ENCODE results near the gene WEE1. TPM values are rescaled to one million over a fixed set of nuclear protein-coding genes. Genes with fewer than 3 reads are reported as not detected.

Gene WEE1
- total and polyA plus RNA-seq, 8 donors: 2.6 to 10.7 (median 6.2) TPM

DNA sequence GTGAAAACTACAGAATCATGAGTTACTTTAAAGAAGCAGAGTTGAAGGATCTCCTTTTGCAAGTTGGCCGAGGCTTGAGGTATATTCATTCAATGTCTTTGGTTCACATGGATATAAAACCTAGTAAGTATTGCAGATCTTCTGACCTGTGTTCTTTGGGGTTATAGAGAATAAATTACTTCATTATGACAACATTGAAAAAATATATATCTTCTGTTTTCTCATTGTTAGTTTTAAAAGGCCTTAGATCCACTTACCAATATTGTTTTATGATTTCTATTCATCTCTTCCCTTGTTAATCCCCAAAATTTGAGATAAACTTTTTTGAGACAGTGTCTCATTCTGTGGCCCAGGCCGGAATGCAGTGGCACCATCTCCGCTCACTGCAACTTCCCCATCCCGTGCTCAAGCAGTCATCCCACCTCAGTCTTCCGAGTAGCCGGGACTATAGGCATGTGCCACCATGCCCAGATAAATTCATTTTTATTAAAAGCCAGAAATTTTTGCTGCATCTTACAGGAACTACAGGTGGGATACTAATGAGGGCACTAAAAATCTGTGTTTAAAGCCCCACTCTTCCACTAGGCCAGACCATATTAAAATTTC lies 8.2 kb downstream of the WEE1 start:
- H3K27ac ChIP-seq: no peak overlapping the region
- FAIRE-seq (no peak), ATAC-seq (no peak), DNase-seq (no peak)
- TF ChIP-seq, protein P1, sequence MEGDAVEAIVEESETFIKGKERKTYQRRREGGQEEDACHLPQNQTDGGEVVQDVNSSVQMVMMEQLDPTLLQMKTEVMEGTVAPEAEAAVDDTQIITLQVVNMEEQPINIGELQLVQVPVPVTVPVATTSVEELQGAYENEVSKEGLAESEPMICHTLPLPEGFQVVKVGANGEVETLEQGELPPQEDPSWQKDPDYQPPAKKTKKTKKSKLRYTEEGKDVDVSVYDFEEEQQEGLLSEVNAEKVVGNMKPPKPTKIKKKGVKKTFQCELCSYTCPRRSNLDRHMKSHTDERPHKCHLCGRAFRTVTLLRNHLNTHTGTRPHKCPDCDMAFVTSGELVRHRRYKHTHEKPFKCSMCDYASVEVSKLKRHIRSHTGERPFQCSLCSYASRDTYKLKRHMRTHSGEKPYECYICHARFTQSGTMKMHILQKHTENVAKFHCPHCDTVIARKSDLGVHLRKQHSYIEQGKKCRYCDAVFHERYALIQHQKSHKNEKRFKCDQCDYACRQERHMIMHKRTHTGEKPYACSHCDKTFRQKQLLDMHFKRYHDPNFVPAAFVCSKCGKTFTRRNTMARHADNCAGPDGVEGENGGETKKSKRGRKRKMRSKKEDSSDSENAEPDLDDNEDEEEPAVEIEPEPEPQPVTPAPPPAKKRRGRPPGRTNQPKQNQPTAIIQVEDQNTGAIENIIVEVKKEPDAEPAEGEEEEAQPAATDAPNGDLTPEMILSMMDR (IDR thresholded peaks at IDR 0.05): no peak
- intact Hi-C loops (cut with DNase I): no loop called here
- no peak overlapping the region for H3K4me3 ChIP-seq
- H3K4me1 ChIP-seq: no peaks in the 10 kb centered on the region
- peaks cover 0 to 36% (median 3%) of the 10 kb centered on the region in 3 donors for H3K36me3 ChIP-seq
- H3K9me3 ChIP-seq: no peaks in the 10 kb centered on the region
- H3K27me3 ChIP-seq: no peaks in the 10 kb centered on the region
- WGBS, 2 donors: 97 to 98% methylated on average over 6 of the region's 6 CpGs

DNA sequence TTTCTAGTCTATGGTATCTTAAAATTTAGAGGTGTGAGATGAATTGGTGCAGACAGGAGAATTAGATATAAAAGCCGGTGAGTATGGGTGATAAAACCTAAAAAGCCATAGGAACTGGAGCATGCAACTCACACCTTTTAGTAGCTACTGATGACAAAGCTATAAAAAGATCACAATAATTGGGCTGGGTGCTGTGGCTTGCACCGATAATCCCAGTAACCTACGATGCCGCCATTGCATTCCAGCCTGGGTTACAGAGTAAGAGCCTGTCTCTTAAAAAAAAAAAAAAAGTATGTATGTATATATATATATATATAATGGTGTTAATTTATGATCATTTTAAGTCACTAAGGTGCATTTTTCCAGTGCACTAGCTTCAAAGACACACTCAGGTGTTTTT lies 17.2 kb downstream of the WEE1 start:
- no peaks in the 10 kb centered on the region for H3K27me3 ChIP-seq
- FAIRE-seq (no peak), DNase-seq (no peak), ATAC-seq (no peak)
- H3K36me3 ChIP-seq: peaks cover 0 to 22% (median under 1%) of the 10 kb centered on the region in 3 donors
- no peaks in the 10 kb centered on the region for H3K9me3 ChIP-seq
- 96 to 98% methylated on average over 4 of the region's 4 CpGs for WGBS, 2 donors
- intact Hi-C loops (cut with DNase I): no loop called here
- H3K4me1 ChIP-seq: no peaks in the 10 kb centered on the region
- TF ChIP-seq, protein P1 (IDR thresholded peaks at IDR 0.05): no peak
- no peak overlapping the region for H3K27ac ChIP-seq
- H3K4me3 ChIP-seq: no peak overlapping the region

DNA sequence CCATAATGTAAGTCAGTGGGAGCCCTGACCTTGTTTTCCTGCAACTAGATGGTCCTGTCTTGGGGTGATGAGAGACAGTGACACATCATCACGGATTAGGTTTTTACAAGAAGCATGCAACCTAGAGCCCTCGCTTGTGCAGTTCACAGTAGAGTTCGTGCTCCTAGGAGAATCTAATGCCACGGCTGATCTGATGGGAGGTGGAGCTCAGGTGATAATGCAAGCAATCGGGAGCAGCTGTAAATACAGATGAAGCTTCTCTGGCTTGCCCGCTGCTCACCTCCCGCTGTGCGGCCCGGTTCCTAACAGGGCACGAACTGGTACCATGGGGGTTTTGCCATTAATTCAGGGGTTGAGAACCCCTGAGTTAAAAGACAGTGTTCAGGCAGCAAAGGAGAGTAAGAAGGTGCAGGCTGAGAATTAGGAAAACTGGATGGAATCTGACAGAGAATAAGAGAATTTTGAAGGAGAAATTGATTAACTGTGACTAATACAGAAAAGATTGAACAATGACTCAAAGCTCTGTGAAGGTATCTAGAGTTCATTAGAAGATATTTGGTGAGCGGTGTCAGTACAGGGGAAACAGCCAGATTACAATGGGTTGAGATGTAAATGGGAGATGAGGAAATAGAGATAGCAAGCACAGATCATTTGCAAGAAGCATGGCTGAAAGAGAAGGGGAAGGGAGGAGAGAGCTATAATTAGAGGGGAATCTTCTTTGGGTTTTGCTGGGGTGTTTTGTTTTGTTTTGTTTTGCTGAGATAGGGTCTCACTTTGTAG lies 21.0 kb downstream of the WEE1 start:
- TF ChIP-seq, protein P1 (IDR thresholded peaks at IDR 0.05): no peak
- WGBS, 2 donors: 67% methylated on average over 11 of the region's 11 CpGs
- Histone ChIP-seq H3K4me1 (no peaks in the 10 kb centered on the region), H3K27me3 (no peaks in the 10 kb centered on the region), H3K36me3 (no peaks in the 10 kb centered on the region), H3K27ac (no peak overlapping the region), H3K4me3 (no peak overlapping the region), H3K9me3 (no peaks in the 10 kb centered on the region)
- ATAC-seq: no peak
- no peak for DNase-seq
- intact Hi-C loops (cut with DNase I): no loop called here
- FAIRE-seq: no peak

DNA sequence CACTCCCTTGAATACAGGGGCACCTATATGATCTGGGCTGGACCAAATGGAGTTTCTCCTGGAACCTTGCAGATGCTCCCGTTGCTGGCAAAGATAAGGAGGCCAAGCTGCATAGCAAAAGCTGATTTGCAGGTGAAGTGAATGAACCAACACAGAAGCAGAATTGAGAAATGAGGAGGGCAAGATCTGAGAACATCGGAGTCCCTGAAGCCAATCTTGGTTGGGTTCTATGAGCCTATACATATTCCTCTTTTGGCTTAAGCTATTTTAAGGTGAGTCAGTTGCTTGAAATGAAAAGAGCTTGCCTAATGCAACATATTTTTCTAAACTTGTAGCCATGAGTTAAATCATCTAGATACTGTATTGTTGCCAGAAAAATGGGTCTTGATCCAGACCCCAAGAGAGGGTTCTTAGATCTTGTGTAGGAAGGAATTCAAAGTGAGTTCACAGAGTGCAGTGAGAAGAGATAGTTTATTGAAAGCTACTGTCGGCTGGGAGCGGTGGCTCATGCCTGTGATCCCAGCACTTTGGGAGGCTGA lies 23.5 kb downstream of the WEE1 start:
- TF ChIP-seq, protein P1 (IDR thresholded peaks at IDR 0.05): no peak
- no peaks in the 10 kb centered on the region for H3K36me3 ChIP-seq
- H3K27me3 ChIP-seq: no peaks in the 10 kb centered on the region
- no peak overlapping the region for H3K4me3 ChIP-seq
- FAIRE-seq: no peak
- no peak overlapping the region for H3K27ac ChIP-seq
- no peaks in the 10 kb centered on the region for H3K4me1 ChIP-seq
- WGBS, 2 donors: 79% methylated on average over 4 of the region's 4 CpGs
- DNase-seq: no peak
- no peaks in the 10 kb centered on the region for H3K9me3 ChIP-seq
- no peak for ATAC-seq
- intact Hi-C loops (cut with DNase I): no loop called here

DNA sequence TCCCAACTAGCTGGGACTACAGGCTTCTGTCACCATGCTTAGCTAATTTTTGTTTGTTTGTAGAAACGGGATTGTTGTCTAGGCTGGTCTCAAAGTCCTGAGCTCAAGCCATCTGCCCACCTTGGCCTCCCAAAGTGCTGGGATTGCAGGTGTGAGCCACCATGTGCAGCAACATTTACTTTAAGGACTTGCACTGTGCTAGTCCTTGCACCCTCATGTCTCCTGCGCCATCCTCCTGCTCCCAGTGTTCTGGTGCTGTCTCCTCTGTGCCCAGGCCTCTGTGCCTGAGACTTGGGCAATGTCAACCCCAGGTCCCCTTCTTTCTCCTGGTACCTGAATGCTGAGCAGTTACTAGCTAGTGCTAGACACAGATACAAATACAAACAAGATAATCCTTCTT lies 26.7 kb downstream of the WEE1 start:
- ATAC-seq (no peak), FAIRE-seq (no peak)
- intact Hi-C loops (cut with DNase I): no loop called here

More for the DNA sequence above, 26.7 kb downstream of the WEE1 start:
- TF ChIP-seq, protein P1 (IDR thresholded peaks at IDR 0.05): no peak
- Histone ChIP-seq H3K27ac (no peak overlapping the region), H3K27me3 (no peaks in the 10 kb centered on the region), H3K9me3 (no peaks in the 10 kb centered on the region), H3K36me3 (no peaks in the 10 kb centered on the region), H3K4me3 (no peak overlapping the region), H3K4me1 (no peaks in the 10 kb centered on the region)
- DNase-seq: no peak
- WGBS, 2 donors: 70 to 75% methylated on average over 2 of the region's 2 CpGs
